ENCODE measurements around the gene ZSWIM1.

GRCh38 chr20:45886590-45887345 is 5.7 kb downstream of the ZSWIM1 start:
- TF ChIP-seq CTCF (IDR thresholded peaks at IDR 0.05) = no peak
- no peak for TF ChIP-seq POLR2A (IDR thresholded peaks at IDR 0.05)
- no peak for TF ChIP-seq POLR2AphosphoS5 (IDR thresholded peaks at IDR 0.05)
- TF ChIP-seq EP300 (IDR thresholded peaks at IDR 0.05) = no peak

Data from stomach (tissue), 4 donors.